Right lung (tissue), 5 donors: Measurements from ENCODE around the gene POLR2L. TPM values are rescaled to one million over a fixed set of nuclear protein-coding genes. Genes with fewer than 3 reads are reported as not detected.

Source experiments
- DNase-seq, 2 donors: peaks; one replicate each; pipeline ENCODE4 v3.0.0-alpha.2; 2013
- polyA plus RNA-seq, 5 donors: library from polyadenylated mRNA; unstranded; fragments of 120-200 nt; gene quantifications; one replicate each; pipeline versions ENCODE4 v1.2.1 to v1.2.3, GENCODE V29; 2013; ENCODE audit warnings: inconsistent platforms in 1 of 5, low replicate concordance in 1 of 5; ENCODE audit not compliant: insufficient read length in 5 of 5, insufficient read depth in 1 of 5

Gene POLR2L
- polyA plus RNA-seq, 5 donors, result 67.8 to 164 (median 85.4) TPM

- no peak for DNase-seq
These were observed 14.1 kb upstream of the POLR2L start for GRCh38 chr11:856397-856796.

GRCh38 chr11:855796-856195 is 13.5 kb upstream of the POLR2L start:
- DNase-seq, result no peak

DNA sequence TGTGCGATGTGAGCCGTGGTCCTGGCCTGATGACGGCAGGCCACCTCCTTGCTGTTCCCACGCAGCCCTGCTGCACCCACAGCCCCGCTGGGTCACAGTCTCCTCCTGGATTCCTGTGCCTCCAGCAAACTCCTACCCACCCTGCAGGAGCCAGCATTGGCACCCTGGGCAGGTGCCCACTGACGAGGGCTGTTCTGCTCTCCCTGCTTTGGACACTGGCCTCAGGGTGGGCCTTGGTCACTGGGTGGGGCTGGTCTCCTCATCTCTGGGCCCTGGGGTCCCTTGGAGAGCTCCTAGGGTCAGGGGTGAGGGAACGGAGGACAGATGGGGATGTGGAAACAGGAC is 13.0 kb upstream of the POLR2L start:
- no peak for DNase-seq

- no peak for DNase-seq
These were observed 12.4 kb upstream of the POLR2L start for GRCh38 chr11:854601-855329.

- DNase-seq, result no peak
These were observed 11.5 kb upstream of the POLR2L start for GRCh38 chr11:853682-854448.

- DNase-seq, result no peak
These were observed 10.4 kb upstream of the POLR2L start for GRCh38 chr11:852762-853161.

DNA sequence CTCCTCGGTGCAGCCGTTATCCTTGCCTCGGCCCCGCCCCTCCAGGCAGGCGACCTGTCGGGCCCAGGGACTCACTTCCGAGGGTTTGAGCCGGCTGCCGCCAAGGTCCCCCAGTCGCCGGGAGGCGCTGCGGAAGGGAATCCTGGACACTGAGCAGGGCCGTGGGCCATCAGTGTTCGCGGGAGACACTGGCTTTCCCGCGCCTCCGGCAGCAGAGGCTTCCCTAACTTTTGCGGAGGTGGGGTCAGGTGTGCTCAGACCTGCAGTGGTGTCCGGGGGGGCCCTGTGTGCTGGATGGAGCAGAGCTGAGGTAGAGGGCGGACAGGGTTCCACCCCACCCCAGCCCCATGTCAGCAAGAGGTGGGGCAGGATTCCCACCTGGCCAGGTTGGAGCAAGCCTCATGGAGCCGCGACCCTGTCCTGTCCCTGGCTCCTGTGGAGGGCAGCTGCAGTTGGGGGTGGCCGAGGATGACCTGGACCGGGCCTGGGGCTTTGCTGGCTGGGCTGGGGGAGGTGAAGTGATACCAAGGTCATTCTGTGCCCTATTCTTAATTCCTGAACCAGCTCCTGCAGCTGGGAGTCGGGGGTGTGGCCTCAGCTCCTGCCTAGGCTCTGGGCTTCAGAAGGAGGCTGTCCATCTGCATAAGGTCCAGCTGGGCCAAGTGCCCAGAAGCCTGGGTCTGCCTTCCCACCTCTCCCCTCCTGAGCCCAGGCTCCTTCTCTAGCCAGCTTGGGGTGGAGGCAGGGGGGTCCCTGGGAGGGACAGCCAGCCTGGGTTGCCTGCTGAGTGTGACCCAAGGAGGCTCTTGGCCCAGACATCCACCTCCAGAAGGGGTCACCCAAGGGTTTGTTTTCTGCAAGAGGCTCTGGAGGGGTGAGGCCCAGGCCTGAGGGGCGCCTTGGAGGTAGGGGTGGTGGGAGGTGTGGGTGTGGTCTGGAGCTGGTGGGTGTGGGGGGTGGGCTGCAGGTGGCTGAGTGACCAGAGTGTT is 8.7 kb upstream of the POLR2L start:
- DNase-seq, result no peak

DNA sequence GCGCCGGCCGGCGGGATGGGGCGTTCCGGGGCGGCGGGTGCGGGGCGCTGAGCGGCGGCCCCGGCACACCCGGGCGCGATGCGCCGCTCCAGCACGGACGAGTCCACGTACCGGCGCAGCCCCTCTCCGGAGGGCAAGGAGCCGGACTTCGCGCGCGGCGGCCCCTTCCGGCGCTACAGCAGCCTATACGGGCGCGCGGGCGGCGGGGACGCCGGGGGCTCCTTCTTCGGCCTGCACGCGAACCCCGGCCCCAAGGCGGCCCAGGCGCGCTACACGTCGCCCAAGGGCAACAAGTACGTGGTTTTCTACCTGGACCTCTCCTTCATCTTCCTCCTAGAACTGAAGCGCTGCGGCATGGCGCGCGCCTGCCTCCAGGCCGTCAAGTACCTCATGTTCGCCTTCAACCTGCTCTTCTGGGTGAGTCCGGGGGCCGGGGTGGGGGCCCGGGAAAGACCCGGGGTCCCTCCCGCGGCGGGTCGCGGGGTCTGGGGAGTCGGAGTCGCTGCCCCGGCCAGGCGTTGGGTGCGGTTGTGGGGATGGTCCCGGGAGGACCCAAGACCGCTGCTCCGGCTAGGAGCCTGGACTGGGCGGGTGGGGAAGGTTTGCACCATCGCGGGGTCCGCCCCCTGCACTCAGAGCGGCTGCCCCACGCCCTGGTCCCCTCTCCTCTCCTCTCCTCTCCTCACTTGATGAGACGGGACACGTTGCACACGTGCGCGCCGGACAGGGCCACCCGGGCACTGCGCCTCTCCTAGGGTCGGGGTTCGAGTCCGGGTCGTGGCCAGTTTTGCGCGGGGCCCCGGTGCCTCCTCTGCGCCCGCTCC is 7.8 kb upstream of the POLR2L start:
- no peak for DNase-seq

- DNase-seq, result no peak
These were observed 6.9 kb upstream of the POLR2L start for GRCh38 chr11:849104-849824.

DNA sequence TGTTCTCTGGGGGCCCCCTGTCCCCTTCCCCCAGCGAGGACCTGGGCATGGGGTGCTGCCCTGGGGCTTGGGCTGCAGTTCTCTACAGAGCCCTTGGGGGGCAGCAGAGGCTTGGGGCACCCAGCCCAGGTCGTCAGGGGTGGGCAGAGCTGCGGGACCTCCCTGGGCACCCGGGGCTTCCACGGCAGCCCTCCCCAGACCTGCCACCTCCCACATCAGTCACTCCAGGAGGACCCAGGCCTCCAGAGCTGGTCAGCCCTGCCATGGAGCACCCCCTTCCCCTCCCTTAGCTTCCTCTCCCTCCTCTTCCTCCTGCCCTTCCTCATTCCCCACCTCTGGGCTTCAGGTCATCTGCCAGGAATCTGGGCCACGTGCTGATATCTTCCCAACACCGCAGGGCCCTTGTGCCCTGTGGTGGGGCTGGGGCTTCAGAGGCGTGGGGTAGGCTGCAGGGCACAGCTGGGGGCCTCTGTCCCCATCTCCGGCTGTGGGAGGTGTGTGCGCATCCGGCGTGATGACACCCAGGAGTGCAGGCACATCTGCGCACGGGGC is 6.1 kb upstream of the POLR2L start:
- no peak for DNase-seq

GRCh38 chr11:847876-848275 is 5.5 kb upstream of the POLR2L start:
- DNase-seq, result no peak

- DNase-seq, result no peak
These were observed 4.3 kb upstream of the POLR2L start for GRCh38 chr11:846496-847098.

GRCh38 chr11:845872-846495 is 3.7 kb upstream of the POLR2L start:
- DNase-seq, result no peak

- peak; percentile 91 to 94 for DNase-seq
These were observed 2.6 kb upstream of the POLR2L start for GRCh38 chr11:844693-845644.

GRCh38 chr11:843818-844692 is 1.7 kb upstream of the POLR2L start:
- DNase-seq, result peak; percentile 83 to 85

- DNase-seq, result no peak
These were observed 881 bp upstream of the POLR2L start for GRCh38 chr11:843086-843734.

GRCh38 chr11:841981-842369 is 354 bp downstream of the POLR2L start:
- DNase-seq, result no peak
